ENCODE results near the gene ZFYVE26.

DNA sequence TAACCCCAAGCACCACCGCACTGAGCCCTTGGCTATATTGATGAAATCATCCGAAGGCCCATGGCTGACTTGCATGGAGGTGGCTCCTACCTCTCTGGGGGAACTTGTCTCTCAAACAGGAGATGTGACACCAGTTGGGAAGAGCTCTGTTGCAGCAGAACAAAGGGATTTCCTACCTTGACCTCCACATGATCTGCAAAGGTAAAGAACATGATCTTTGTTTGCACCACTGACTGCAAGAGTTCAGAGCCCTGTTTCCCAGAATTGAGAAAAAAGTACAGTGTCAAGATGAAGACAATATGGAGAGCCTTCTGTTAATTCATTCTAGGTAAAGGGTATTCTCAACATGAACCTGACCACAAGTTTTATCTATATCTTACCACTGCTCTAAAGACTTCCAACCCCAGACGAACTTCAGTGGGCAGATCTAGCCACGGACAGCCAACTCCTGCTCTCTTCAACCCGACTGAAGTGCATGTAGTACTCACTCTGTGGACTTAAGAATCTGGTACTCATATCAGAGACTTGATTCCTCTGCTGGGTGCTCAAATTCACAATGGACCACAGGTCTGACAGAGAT lies 32.1 kb downstream of the ZFYVE26 start:
- TF ChIP-seq FOXP2 (optimal IDR thresholded peaks at IDR 0.05; ENCODE audit: control extremely low read depth, extremely low read length, insufficient read depth) (no peak), EZH2 (IDR thresholded peaks at IDR 0.05) (no peak), POLR2AphosphoS5 (IDR thresholded peaks at IDR 0.05; ENCODE audit: borderline replicate concordance, low read depth, low read length) (no peak)
